H1 (cell line): Measurements from ENCODE around the gene MAP3K10. TPM values are rescaled to one million over a fixed set of nuclear protein-coding genes. Genes with fewer than 3 reads are reported as not detected.

Source experiments
- CTCF ChIA-PET: fragments of 300-600 bp; sonication (Branson Sonifier 250); formaldehyde crosslinking; loops from one replicate; lab custom pipeline; 2021; ENCODE audit not compliant: partially characterized antibody; lab: Charles Lee
- POLR2A ChIA-PET: fragments of 300-600 bp; sonication (Branson Sonifier 250); formaldehyde crosslinking; loops from one replicate; lab custom pipeline; 2021; ENCODE audit warnings: inconsistent platforms; ENCODE audit not compliant: partially characterized antibody; lab: Charles Lee
- DNase-seq, 2 experiments: peaks; one replicate each; pipeline versions ENCODE4 v3.0.0 to v3.0.0-alpha.2; 2010 to 2022; ENCODE audit warnings: low spot score in 2 of 2, low read depth in 1 of 2, mixed read lengths in 1 of 2
- FAIRE-seq: peaks from 2 replicates; lab custom pipeline; 2011; peaks lifted over from hg19 to GRCh38; lab: Jason Lieb, UNC
- H2AFZ ChIP-seq: 2 replicates; pipeline ENCODE4 v1.8.1; 2012; ENCODE audit warnings: low read length, inconsistent platforms
- H2AK5ac ChIP-seq: 2 replicates; pipeline ENCODE4 v1.6.1; 2013; ENCODE audit warnings: low read depth, low read length
- H2BK120ac ChIP-seq: replicated peaks from 2 replicates; pipeline ENCODE3; 2013; ENCODE audit warnings: low read depth, low read length, inconsistent platforms
- H2BK12ac ChIP-seq: 2 replicates; pipeline ENCODE4 v1.6.1; 2013; ENCODE audit warnings: low read depth, low read length
- H2BK15ac ChIP-seq: 2 replicates; pipeline ENCODE4 v1.6.1; 2013; ENCODE audit warnings: low read length
- H2BK20ac ChIP-seq: 2 replicates; pipeline ENCODE4 v1.6.1; 2013; ENCODE audit warnings: low read length
- H2BK5ac ChIP-seq: 2 replicates; pipeline ENCODE4 v1.6.1; 2013; ENCODE audit warnings: low read depth, low read length
- H3K14ac ChIP-seq: 2 replicates; pipeline ENCODE4 v1.6.1; 2013; ENCODE audit warnings: inconsistent platforms; ENCODE audit not compliant: insufficient read length
- H3K18ac ChIP-seq: 2 replicates; pipeline ENCODE4 v1.6.1; 2013; ENCODE audit warnings: low read length; ENCODE audit errors: extremely low read depth
- H3K23ac ChIP-seq: 2 replicates; pipeline ENCODE4 v1.6.1; 2013; ENCODE audit warnings: inconsistent platforms; ENCODE audit not compliant: insufficient read length
- H3K23me2 ChIP-seq: 2 replicates; pipeline ENCODE4 v1.6.1; 2013; ENCODE audit warnings: low read depth, low read length
- H3K27ac ChIP-seq: 2 replicates; pipeline ENCODE4 v1.6.1; 2011; ENCODE audit warnings: low read depth, low read length, inconsistent platforms
- H3K27me3 ChIP-seq, 4 experiments: replicated peaks in 1 of 4; 1 replicate in 1 of 4; 2 replicates in 3 of 4; pipeline versions ENCODE4 v1.6.1 to v1.8.1; 2011 to 2013; ENCODE audit warnings: low read length in 3 of 4, mild to moderate bottlenecking in 3 of 4, inconsistent platforms in 2 of 4, mixed read lengths in 2 of 4, moderate library complexity in 1 of 4; ENCODE audit not compliant: control insufficient read depth in 3 of 4, insufficient read depth in 3 of 4; ENCODE audit errors: extremely low read depth in 1 of 4
- H3K36me3 ChIP-seq, 4 experiments: 2 replicates each; pipeline versions ENCODE4 v1.6.1 to v1.8.1; 2011 to 2013; ENCODE audit warnings: mild to moderate bottlenecking in 4 of 4, low read length in 3 of 4, moderate library complexity in 2 of 4, control low read depth in 1 of 4, inconsistent platforms in 1 of 4; ENCODE audit not compliant: insufficient read depth in 4 of 4, control insufficient read depth in 2 of 4
- H3K4ac ChIP-seq: replicated peaks from 2 replicates; pipeline ENCODE3; 2013; ENCODE audit warnings: low read length, low read depth, mixed read lengths, inconsistent platforms; ENCODE audit not compliant: insufficient read length
- H3K4me1 ChIP-seq, 4 experiments: replicated peaks in 1 of 4; 1 replicate in 1 of 4; 2 replicates in 3 of 4; pipeline versions ENCODE4 v1.6.1 to v1.8.1; 2011 to 2013; ENCODE audit warnings: low read length in 3 of 4, inconsistent platforms in 2 of 4, mixed read lengths in 1 of 4; ENCODE audit not compliant: insufficient read depth in 4 of 4, control insufficient read depth in 3 of 4
- H3K4me2 ChIP-seq, 2 experiments: 2 replicates each; pipeline versions ENCODE4 v1.6.1 to v1.8.1; 2011 to 2013; ENCODE audit warnings: low read depth in 2 of 2, low read length in 2 of 2, control low read depth in 1 of 2, inconsistent platforms in 1 of 2, mild to moderate bottlenecking in 1 of 2; ENCODE audit not compliant: insufficient read depth in 1 of 2
- H3K4me3 ChIP-seq, 4 experiments: fragments of 200-600, 300-600 bp in 1 of 4; sonication (generic), shearing (Covaris generic), sonication (Bioruptor Twin) in 1 of 4; 2 replicates each; pipeline versions ENCODE4 v1.5.1 to v1.8.1; 2011 to 2016; ENCODE audit warnings: low read length in 4 of 4, low read depth in 3 of 4, control low read depth in 2 of 4, inconsistent platforms in 2 of 4, mild to moderate bottlenecking in 2 of 4, mixed read lengths in 1 of 4, moderate library complexity in 1 of 4; ENCODE audit not compliant: insufficient read depth in 2 of 4; ENCODE audit errors: extremely low read depth in 1 of 4
- H3K56ac ChIP-seq: replicated peaks from 2 replicates; pipeline ENCODE3; 2013; ENCODE audit warnings: low read depth, mild to moderate bottlenecking, mixed read lengths, low read length, inconsistent platforms; ENCODE audit not compliant: insufficient read length
- H3K79me1 ChIP-seq: 2 replicates; pipeline ENCODE4 v1.6.1; 2013; ENCODE audit warnings: low read depth, low read length, control low read depth
- H3K79me2 ChIP-seq, 2 experiments: 2 replicates each; pipeline versions ENCODE4 v1.6.1 to v1.8.1; 2012 to 2013; ENCODE audit warnings: low read length in 2 of 2, mild to moderate bottlenecking in 2 of 2, inconsistent platforms in 1 of 2; ENCODE audit not compliant: insufficient read depth in 2 of 2, control insufficient read depth in 1 of 2
- H3K9ac ChIP-seq, 4 experiments: replicated peaks in 1 of 4; 1 replicate in 1 of 4; 2 replicates in 3 of 4; pipeline versions ENCODE4 v1.6.1 to v1.8.1; 2011 to 2013; ENCODE audit warnings: low read depth in 3 of 4, low read length in 3 of 4, control low read depth in 2 of 4, mild to moderate bottlenecking in 2 of 4, moderate library complexity in 2 of 4, inconsistent platforms in 1 of 4; ENCODE audit errors: extremely low read depth in 1 of 4
- H3K9me3 ChIP-seq, 2 experiments: 2 replicates each; pipeline versions ENCODE4 v1.6.1 to v1.8.1; 2012 to 2013; ENCODE audit warnings: mild to moderate bottlenecking in 2 of 2, moderate library complexity in 2 of 2, control low read depth in 1 of 2, inconsistent platforms in 1 of 2, low read depth in 1 of 2, low read length in 1 of 2, mixed read lengths in 1 of 2; ENCODE audit not compliant: insufficient read depth in 2 of 2
- H4K20me1 ChIP-seq, 2 experiments: replicated peaks in 1 of 2; 2 replicates each; pipeline versions ENCODE3 to v1.8.1; 2011 to 2013; ENCODE audit warnings: inconsistent platforms in 2 of 2, low read length in 2 of 2, mild to moderate bottlenecking in 1 of 2; ENCODE audit not compliant: insufficient read depth in 2 of 2, control insufficient read depth in 1 of 2
- H4K5ac ChIP-seq: 2 replicates; pipeline ENCODE4 v1.6.1; 2013; ENCODE audit warnings: low read length, low read depth, mixed read lengths, inconsistent platforms; ENCODE audit not compliant: insufficient read length
- H4K8ac ChIP-seq: 2 replicates; pipeline ENCODE4 v1.8.0; 2013; ENCODE audit warnings: mild to moderate bottlenecking, moderate library complexity, low read length, inconsistent platforms; ENCODE audit not compliant: insufficient read depth; ENCODE audit errors: extremely low read depth
- H4K91ac ChIP-seq: replicated peaks from 2 replicates; pipeline ENCODE3; 2013; ENCODE audit warnings: low read length, mixed read lengths, inconsistent platforms; ENCODE audit not compliant: insufficient read length
- BACH1 ChIP-seq: IDR thresholded peaks from 2 replicates; pipeline ENCODE4 v1.6.1; 2012; ENCODE audit warnings: low read length, improper control_type of control experiment
- BCL11A ChIP-seq, 2 experiments: IDR thresholded peaks; one replicate each; pipeline ENCODE4 v1.6.1; 2011; ENCODE audit warnings: low read depth in 2 of 2, low read length in 2 of 2, mild to moderate bottlenecking in 2 of 2
- CTCF ChIP-seq, 3 experiments: IDR thresholded peaks; 1 replicate in 2 of 3; 2 replicates in 1 of 3; pipeline versions ENCODE4 v1.5.1 to v1.6.1; 2011; ENCODE audit warnings: low read length in 3 of 3, mild to moderate bottlenecking in 3 of 3, inconsistent platforms in 2 of 3, low read depth in 1 of 3, moderate library complexity in 1 of 3; ENCODE audit not compliant: insufficient read depth in 1 of 3; ENCODE audit errors: control extremely low read depth in 1 of 3
- GTF2F1 ChIP-seq: IDR thresholded peaks from 2 replicates; pipeline ENCODE4 v1.6.1; 2012; ENCODE audit warnings: low read depth, low read length, improper control_type of control experiment, borderline replicate concordance
- JUN ChIP-seq: IDR thresholded peaks from 2 replicates; pipeline ENCODE4 v1.6.1; 2011; ENCODE audit warnings: low read depth, mild to moderate bottlenecking, improper control_type of control experiment, low read length
- MAFK ChIP-seq: IDR thresholded peaks from 2 replicates; pipeline ENCODE4 v1.6.1; 2012; ENCODE audit warnings: low read depth, mild to moderate bottlenecking, improper control_type of control experiment, low read length
- RAD21 ChIP-seq, 2 experiments: IDR thresholded peaks in 1 of 2; conservative IDR thresholded peaks in 1 of 2; 2 replicates each; pipeline ENCODE4 v1.6.1; 2011; ENCODE audit warnings: low read depth in 2 of 2, low read length in 2 of 2, improper control_type of control experiment in 1 of 2, inconsistent platforms in 1 of 2, mild to moderate bottlenecking in 1 of 2, moderate library complexity in 1 of 2
- SP1 ChIP-seq: IDR thresholded peaks from 2 replicates; pipeline ENCODE4 v1.6.1; 2011; ENCODE audit warnings: low read depth, low read length
- SP4 ChIP-seq: IDR thresholded peaks from 2 replicates; pipeline ENCODE4 v1.6.1; 2012; ENCODE audit warnings: low read length, inconsistent platforms
- SUZ12 ChIP-seq: fragments of 200-600 bp; sonication (generic); IDR thresholded peaks from 2 replicates; pipeline ENCODE4 v1.6.1; 2012; ENCODE audit warnings: mild to moderate bottlenecking, inconsistent platforms, low read length, moderate library complexity, mixed read lengths
- ZNF274 ChIP-seq: IDR thresholded peaks from 2 replicates; pipeline ENCODE4 v1.7.0; 2012; ENCODE audit warnings: low read length, borderline replicate concordance; ENCODE audit errors: extremely low read depth
- WGBS, 2 experiments: shearing (Covaris generic) in 1 of 2; methylation state at CpG; one replicate each; pipeline versions ENCODE4 v1.1.6 to v1.1.7; 2013 to 2015; ENCODE audit warnings: low lambda C conversion rate in 2 of 2, mixed read lengths in 2 of 2, inconsistent platforms in 1 of 2, low coverage in 1 of 2, missing lambda C conversion rate in 1 of 2; ENCODE audit not compliant: insufficient replicate concordance in 2 of 2, insufficient coverage in 1 of 2, insufficient read length in 1 of 2; ENCODE audit errors: extremely low coverage in 1 of 2, missing lambda C conversion rate in 1 of 2; 5-methylcytosine and 5-hydroxymethylcytosine counted together
- polyA plus RNA-seq, 7 experiments: library from polyadenylated mRNA; depleted of rRNA in 3 of 7; stranded (reverse) in 5 of 7; unstranded in 2 of 7; fragments of >200 nt in 5 of 7; fragments of 200-250 nt in 2 of 7; gene quantifications; 1 replicate in 5 of 7; 2 replicates in 1 of 7; 4 replicates in 1 of 7; pipeline versions ENCODE4 v1.2.1 to v1.2.3, GENCODE V29; 2011 to 2013; ENCODE audit warnings: missing spikeins in 2 of 7, mixed read lengths in 2 of 7
- total RNA-seq: library from RNA; stranded (reverse); fragmentation: NEBNext Ultra II Directional; extraction: Animal tissue kit (Norgen Biotek cat#: 25700); gene quantifications from 2 replicates; pipeline ENCODE4 v1.2.1, GENCODE V29; 2021

Gene MAP3K10
- total and polyA plus RNA-seq, 2 of the 8 experiments (the other 6 are each of a cell fraction or from before 2014, with no cell fraction given), result 4.9 to 15.9 TPM

DNA sequence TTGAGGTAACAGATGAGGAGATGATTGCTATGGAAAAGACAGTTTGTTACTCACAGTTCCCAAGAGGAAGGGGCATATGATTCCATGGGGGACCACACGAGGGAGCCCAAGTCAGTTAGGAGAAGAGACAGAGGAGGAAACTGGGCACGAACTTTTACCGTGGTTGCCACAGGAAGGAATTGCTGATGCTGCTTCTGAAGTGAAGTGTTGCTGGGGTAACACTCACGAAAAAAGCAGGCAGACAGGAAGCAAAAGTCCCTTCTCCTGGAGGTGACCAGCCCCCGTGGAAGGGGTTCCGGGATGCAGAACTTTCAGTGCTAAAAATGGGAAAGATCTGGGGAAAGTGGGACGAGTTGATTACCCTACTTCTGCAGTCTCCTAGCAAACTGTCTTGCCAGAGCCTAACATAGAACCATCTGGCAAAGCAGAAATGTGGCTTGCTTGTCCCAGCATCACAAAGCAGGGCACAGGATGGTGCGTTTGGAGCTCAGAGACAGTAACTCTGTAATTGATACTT, 35.4 kb upstream of the MAP3K10 start:
- H3K4me2 ChIP-seq, result no peak overlapping the region
- H2AK5ac ChIP-seq, result no peak overlapping the region
- DNase-seq (peak in 1 of 2 experiments; percentile 15), FAIRE-seq (no peak)
- CTCF ChIA-PET, result interaction anchor here (0.6 to 2.9 kb wide), 8 partner anchors 10 to 305 kb away, joined by 3 to 15 read pairs (median 5); partner anchors contain the start of gene TTC9B
- no peak overlapping the region for H3K4me3 ChIP-seq
- H3K27ac ChIP-seq, result no peak overlapping the region
- no peak overlapping the region for H3K23ac ChIP-seq
- no peak overlapping the region; the same call in 1 of the 2 replicates for H4K8ac ChIP-seq
- H2BK15ac ChIP-seq, result no peak overlapping the region
- H2BK20ac ChIP-seq, result no peak overlapping the region
- no peak overlapping the region for H4K5ac ChIP-seq
- H3K4me1 ChIP-seq, result no peaks in the 10 kb centered on the region
- H3K79me1 ChIP-seq, result no peaks in the 10 kb centered on the region
- WGBS, 2 experiments, result 78% methylated on average over 8 of the region's 8 CpGs; no CpG with 5 or more reads in 1 of the 2 experiments
- no peak overlapping the region for H3K18ac ChIP-seq
- H3K23me2 ChIP-seq, result no peaks in the 10 kb centered on the region
- POLR2A ChIA-PET, result no interaction called here
- no peak overlapping the region for H3K4ac ChIP-seq
- no peak overlapping the region for H4K91ac ChIP-seq
- H2AFZ ChIP-seq, result peak overlapping the region; percentile 5; the same call in 1 of the 2 replicates
- H3K56ac ChIP-seq, result no peak overlapping the region
- H2BK120ac ChIP-seq, result no peak overlapping the region
- no peak overlapping the region for H3K9ac ChIP-seq
- H2BK12ac ChIP-seq, result no peak overlapping the region
- H4K20me1 ChIP-seq, result no peaks in the 10 kb centered on the region
- no peak overlapping the region for H3K14ac ChIP-seq
- H3K36me3 ChIP-seq, result no peaks in the 10 kb centered on the region
- H3K9me3 ChIP-seq, result no peaks in the 10 kb centered on the region
- no peaks in the 10 kb centered on the region for H3K79me2 ChIP-seq
- H3K27me3 ChIP-seq, result no peaks in the 10 kb centered on the region
- no peak overlapping the region for H2BK5ac ChIP-seq
- no peak for TF ChIP-seq BCL11A (IDR thresholded peaks at IDR 0.05; ENCODE audit: low read depth in 2 of 2, low read length in 2 of 2)
- no peak for TF ChIP-seq GTF2F1
- TF ChIP-seq SP1, result no peak
- TF ChIP-seq CTCF (IDR thresholded peaks at IDR 0.05; ENCODE audit: control extremely low read depth in 1 of 3, insufficient read depth in 1 of 3, low read depth in 1 of 3, low read length in 3 of 3), result peak; percentile 30 to 65 (median 37); a peak in 3 of 4 replicates
- TF ChIP-seq SUZ12, result no peak
- TF ChIP-seq RAD21 (IDR thresholded peaks at IDR 0.05 in 1 of 2, conservative IDR thresholded peaks at IDR 0.05 in 1 of 2; ENCODE audit: low read depth in 2 of 2, low read length in 2 of 2), result peak; percentile 57 to 58
- no peak for TF ChIP-seq SP4
- no peak for TF ChIP-seq BACH1
- no peak for TF ChIP-seq MAFK
- TF ChIP-seq JUN, result no peak
- no peak for TF ChIP-seq ZNF274
